ENCODE data around the gene RASA3. TPM values are rescaled to one million over a fixed set of nuclear protein-coding genes. Genes with fewer than 3 reads are reported as not detected.

RASA3 gene
- total RNA-seq, 1 experiment from 2014 or later, result 18.6 TPM

DNA sequence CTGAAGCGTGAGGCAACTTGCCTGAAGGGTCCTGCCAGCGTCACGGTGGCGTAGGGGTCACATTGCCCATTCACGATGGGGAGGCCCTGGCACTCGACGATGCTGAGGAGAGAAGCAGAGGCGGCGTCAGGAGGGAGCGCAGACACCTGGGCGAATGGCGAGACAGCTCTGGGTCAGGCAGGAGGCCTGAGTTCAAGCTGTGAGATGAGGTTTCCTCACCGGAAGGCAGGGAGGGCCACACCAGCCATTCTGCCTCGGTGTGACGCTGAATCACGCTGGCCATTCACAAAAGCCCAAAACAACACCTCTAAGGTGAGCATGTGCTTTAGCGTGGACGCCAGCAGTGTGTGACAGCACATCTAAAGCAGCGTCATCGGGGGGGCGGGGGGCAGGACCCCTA, 104.6 kb downstream of the RASA3 start:
- no peaks in the 10 kb centered on the region for H3K27me3 ChIP-seq (ENCODE audit: insufficient read depth, low read length)
- CTCF ChIA-PET, result no interaction called here
- no peak for TF ChIP-seq FOSL1 (IDR thresholded peaks at IDR 0.05; ENCODE audit: low read depth)
- TF ChIP-seq ZBTB33 (IDR thresholded peaks at IDR 0.05; ENCODE audit: extremely low read depth, insufficient replicate concordance, low read length), result no peak
- TF ChIP-seq, protein P1, sequence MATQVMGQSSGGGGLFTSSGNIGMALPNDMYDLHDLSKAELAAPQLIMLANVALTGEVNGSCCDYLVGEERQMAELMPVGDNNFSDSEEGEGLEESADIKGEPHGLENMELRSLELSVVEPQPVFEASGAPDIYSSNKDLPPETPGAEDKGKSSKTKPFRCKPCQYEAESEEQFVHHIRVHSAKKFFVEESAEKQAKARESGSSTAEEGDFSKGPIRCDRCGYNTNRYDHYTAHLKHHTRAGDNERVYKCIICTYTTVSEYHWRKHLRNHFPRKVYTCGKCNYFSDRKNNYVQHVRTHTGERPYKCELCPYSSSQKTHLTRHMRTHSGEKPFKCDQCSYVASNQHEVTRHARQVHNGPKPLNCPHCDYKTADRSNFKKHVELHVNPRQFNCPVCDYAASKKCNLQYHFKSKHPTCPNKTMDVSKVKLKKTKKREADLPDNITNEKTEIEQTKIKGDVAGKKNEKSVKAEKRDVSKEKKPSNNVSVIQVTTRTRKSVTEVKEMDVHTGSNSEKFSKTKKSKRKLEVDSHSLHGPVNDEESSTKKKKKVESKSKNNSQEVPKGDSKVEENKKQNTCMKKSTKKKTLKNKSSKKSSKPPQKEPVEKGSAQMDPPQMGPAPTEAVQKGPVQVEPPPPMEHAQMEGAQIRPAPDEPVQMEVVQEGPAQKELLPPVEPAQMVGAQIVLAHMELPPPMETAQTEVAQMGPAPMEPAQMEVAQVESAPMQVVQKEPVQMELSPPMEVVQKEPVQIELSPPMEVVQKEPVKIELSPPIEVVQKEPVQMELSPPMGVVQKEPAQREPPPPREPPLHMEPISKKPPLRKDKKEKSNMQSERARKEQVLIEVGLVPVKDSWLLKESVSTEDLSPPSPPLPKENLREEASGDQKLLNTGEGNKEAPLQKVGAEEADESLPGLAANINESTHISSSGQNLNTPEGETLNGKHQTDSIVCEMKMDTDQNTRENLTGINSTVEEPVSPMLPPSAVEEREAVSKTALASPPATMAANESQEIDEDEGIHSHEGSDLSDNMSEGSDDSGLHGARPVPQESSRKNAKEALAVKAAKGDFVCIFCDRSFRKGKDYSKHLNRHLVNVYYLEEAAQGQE (IDR thresholded peaks at IDR 0.05; ENCODE audit: low read depth), result no peak
- no peak for TF ChIP-seq POLR2A (IDR thresholded peaks at IDR 0.05; ENCODE audit: borderline replicate concordance, extremely low read depth, insufficient read depth, insufficient read length)
- TF ChIP-seq SIN3A (IDR thresholded peaks at IDR 0.05; ENCODE audit: low read depth), result no peak
- no peak for TF ChIP-seq EZH2phosphoT487 (IDR thresholded peaks at IDR 0.05; ENCODE audit: borderline replicate concordance)
- TF ChIP-seq ELF1 (IDR thresholded peaks at IDR 0.05; ENCODE audit: borderline replicate concordance, low read depth), result no peak
- no peak for TF ChIP-seq ZFX (IDR thresholded peaks at IDR 0.05)
- no peak overlapping the region for H3K27ac ChIP-seq (ENCODE audit: low read depth, low read length)
- POLR2A ChIA-PET, result no interaction called here
- H3K36me3 ChIP-seq (ENCODE audit: control insufficient read depth in 1 of 2, insufficient read depth in 2 of 2, low read length in 2 of 2), result no peaks in the 10 kb centered on the region
- ATAC-seq (no peak), DNase-seq (ENCODE audit: low read depth, low spot score) (no peak)
- no peak overlapping the region for H3K9ac ChIP-seq (ENCODE audit: low read length)
- BruUV-seq (replicated peaks), result no TSS peak
- H3K4me3 ChIP-seq (replicated peaks in 1 of 2; ENCODE audit: low read depth in 1 of 2, low read length in 2 of 2), result no peak overlapping the region
- no peaks in the 10 kb centered on the region; a peak in 1 of 4 replicates for H3K9me3 ChIP-seq (ENCODE audit: control insufficient read depth in 1 of 2, insufficient read depth in 1 of 2, low read depth in 1 of 2, low read length in 2 of 2)
- no peaks in the 10 kb centered on the region for H4K20me1 ChIP-seq (ENCODE audit: insufficient read depth)
- no peaks in the 10 kb centered on the region for H3K9me2 ChIP-seq (ENCODE audit: insufficient read depth)
- H3K4me1 ChIP-seq (ENCODE audit: control insufficient read depth in 1 of 2, insufficient read depth in 2 of 2, low read length in 2 of 2), result peaks cover 0 to 3% of the 10 kb centered on the region in 2 experiments; a peak in 1 of 4 replicates
- intact Hi-C loops (cut with micrococcal nuclease), result no loop called here
- H3K4me2 ChIP-seq (ENCODE audit: low read length), result no peak overlapping the region
- H3K79me2 ChIP-seq (ENCODE audit: insufficient read depth, low read length), result peaks cover 4% of the 10 kb centered on the region; the same call in 1 of the 2 replicates
- RAD21 ChIA-PET (ENCODE audit: low non-redundant PET in 1 of 2, low total read pairs in 2 of 2, uncharacterized antibody in 2 of 2, unreplicated experiment in 2 of 2), result no interaction called here
- H2AFZ ChIP-seq (ENCODE audit: low read depth, low read length, poor library complexity, severe bottlenecking), result no peak overlapping the region

All from HCT116 (cell line).